ENCODE measurements around the gene ANGPTL2. TPM values are rescaled to one million over a fixed set of nuclear protein-coding genes. Genes with fewer than 3 reads are reported as not detected.

Gene ANGPTL2
- total RNA-seq, 1 donor from 2014 or later = 39.7 TPM

DNA sequence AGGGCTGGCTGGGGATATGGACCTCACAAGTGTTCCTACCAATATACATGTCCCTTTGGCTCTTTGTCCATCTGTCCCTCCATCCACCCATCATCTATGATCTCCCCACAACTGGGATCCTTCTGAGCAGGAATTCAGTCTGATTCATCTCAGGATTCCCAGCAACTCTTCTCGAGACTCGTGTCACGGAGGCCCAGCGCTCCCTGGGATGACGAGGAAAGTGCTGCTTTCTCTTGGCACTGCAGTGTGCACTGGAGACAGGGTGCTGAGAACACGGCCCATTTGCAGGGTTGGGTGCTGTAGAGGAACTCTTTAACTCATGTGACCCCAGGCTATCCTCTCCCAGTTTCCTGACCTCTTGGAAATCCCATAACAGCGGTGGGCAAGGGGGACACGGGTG lies 72.9 kb downstream of the ANGPTL2 start:
- no peak for TF ChIP-seq CTCF (IDR thresholded peaks at IDR 0.05)
- H3K4me1 Mint-ChIP-seq (ENCODE audit: low read depth) = peaks cover 12% of the 10 kb centered on the region
- no peaks in the 10 kb centered on the region for H3K27me3 Mint-ChIP-seq (ENCODE audit: low read depth)
- H3K36me3 Mint-ChIP-seq (ENCODE audit: low read depth) = no peaks in the 10 kb centered on the region
- H3K4me3 Mint-ChIP-seq (ENCODE audit: unreplicated experiment) = no peak overlapping the region
- H3K27ac Mint-ChIP-seq (ENCODE audit: unreplicated experiment) = peak overlapping the region; percentile 58
- DNase-seq (ENCODE audit: low spot score) = no peak
- H3K9me3 Mint-ChIP-seq (ENCODE audit: low read depth) = no peaks in the 10 kb centered on the region

DNA sequence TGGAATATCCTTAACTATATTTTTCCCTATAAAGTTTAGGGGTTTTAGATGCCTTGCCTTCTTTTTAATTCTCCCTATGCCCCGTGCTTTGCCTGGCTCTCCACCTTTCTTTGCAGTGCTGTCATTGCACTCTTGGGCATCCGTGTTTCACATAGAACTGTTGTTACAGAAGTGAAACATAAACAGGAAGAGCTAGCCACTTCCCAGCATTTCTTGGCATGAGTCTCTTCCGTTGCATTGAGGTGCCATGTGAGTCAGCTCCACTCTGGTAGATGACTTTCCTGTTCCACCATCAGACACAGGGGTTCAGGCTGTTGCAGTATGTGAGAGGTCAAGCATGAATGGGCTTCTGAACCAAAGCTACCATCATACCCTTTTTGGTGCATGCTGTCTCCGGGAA lies 73.4 kb downstream of the ANGPTL2 start:
- no peaks in the 10 kb centered on the region for H3K27me3 Mint-ChIP-seq (ENCODE audit: low read depth)
- no peak for DNase-seq (ENCODE audit: low spot score)
- peaks cover 12% of the 10 kb centered on the region for H3K4me1 Mint-ChIP-seq (ENCODE audit: low read depth)
- no peak overlapping the region for H3K4me3 Mint-ChIP-seq (ENCODE audit: unreplicated experiment)
- H3K27ac Mint-ChIP-seq (ENCODE audit: unreplicated experiment) = no peak overlapping the region
- H3K9me3 Mint-ChIP-seq (ENCODE audit: low read depth) = no peaks in the 10 kb centered on the region
- no peaks in the 10 kb centered on the region for H3K36me3 Mint-ChIP-seq (ENCODE audit: low read depth)
- TF ChIP-seq CTCF (IDR thresholded peaks at IDR 0.05) = peak; percentile 62

GRCh38 chr9:127047971-127048370 lies 74.5 kb downstream of the ANGPTL2 start:
- peaks cover 12% of the 10 kb centered on the region for H3K4me1 Mint-ChIP-seq (ENCODE audit: low read depth)
- no peak for TF ChIP-seq CTCF (IDR thresholded peaks at IDR 0.05)

GRCh38 chr9:127045148-127045547 lies 77.3 kb downstream of the ANGPTL2 start:
- DNase-seq (ENCODE audit: low spot score) = no peak
- H3K4me1 Mint-ChIP-seq (ENCODE audit: low read depth) = peaks cover 12% of the 10 kb centered on the region
- TF ChIP-seq CTCF (IDR thresholded peaks at IDR 0.05) = no peak
- H3K27me3 Mint-ChIP-seq (ENCODE audit: low read depth) = no peaks in the 10 kb centered on the region
- H3K4me3 Mint-ChIP-seq (ENCODE audit: unreplicated experiment) = no peak overlapping the region
- no peaks in the 10 kb centered on the region for H3K9me3 Mint-ChIP-seq (ENCODE audit: low read depth)
- no peaks in the 10 kb centered on the region for H3K36me3 Mint-ChIP-seq (ENCODE audit: low read depth)
- no peak overlapping the region for H3K27ac Mint-ChIP-seq (ENCODE audit: unreplicated experiment)

More at GRCh38 chr9:127047971-127048370, 74.5 kb downstream of the ANGPTL2 start:
- Mint-ChIP-seq H3K9me3 (ENCODE audit: low read depth) (no peaks in the 10 kb centered on the region), H3K36me3 (ENCODE audit: low read depth) (no peaks in the 10 kb centered on the region), H3K4me3 (ENCODE audit: unreplicated experiment) (no peak overlapping the region), H3K27ac (ENCODE audit: unreplicated experiment) (no peak overlapping the region), H3K27me3 (ENCODE audit: low read depth) (no peaks in the 10 kb centered on the region)
- DNase-seq (ENCODE audit: low spot score) = no peak

DNA sequence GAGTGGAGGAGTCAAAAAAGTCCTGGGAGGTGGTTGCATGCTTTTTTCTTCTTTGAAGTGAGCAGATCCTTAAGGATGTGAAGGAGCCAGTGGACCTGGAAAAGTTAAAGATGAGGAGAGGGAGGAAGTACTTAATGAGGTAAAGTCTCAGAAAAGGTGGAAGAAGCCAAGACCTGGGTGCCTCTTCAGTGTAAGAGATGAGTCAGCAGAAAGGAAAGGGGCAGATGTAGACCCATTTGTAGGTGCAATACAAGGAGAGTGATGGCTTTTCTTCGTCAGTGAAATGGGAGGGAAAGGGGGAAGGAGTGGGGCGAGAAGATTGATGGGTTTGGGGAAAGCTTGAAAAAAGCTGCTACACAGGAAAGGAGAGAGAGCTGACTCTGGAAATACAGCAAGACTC lies 82.9 kb downstream of the ANGPTL2 start:
- Mint-ChIP-seq H3K4me1 (ENCODE audit: low read depth) (peaks cover 19% of the 10 kb centered on the region), H3K36me3 (ENCODE audit: low read depth) (no peaks in the 10 kb centered on the region), H3K27me3 (ENCODE audit: low read depth) (no peaks in the 10 kb centered on the region), H3K4me3 (ENCODE audit: unreplicated experiment) (no peak overlapping the region), H3K9me3 (ENCODE audit: low read depth) (no peaks in the 10 kb centered on the region), H3K27ac (ENCODE audit: unreplicated experiment) (no peak overlapping the region)
- DNase-seq (ENCODE audit: low spot score) = no peak
- TF ChIP-seq CTCF (IDR thresholded peaks at IDR 0.05) = no peak

All from chondrocyte (in vitro differentiated cells).